Measurements from ENCODE around the gene ADA.

ADA gene

DNA sequence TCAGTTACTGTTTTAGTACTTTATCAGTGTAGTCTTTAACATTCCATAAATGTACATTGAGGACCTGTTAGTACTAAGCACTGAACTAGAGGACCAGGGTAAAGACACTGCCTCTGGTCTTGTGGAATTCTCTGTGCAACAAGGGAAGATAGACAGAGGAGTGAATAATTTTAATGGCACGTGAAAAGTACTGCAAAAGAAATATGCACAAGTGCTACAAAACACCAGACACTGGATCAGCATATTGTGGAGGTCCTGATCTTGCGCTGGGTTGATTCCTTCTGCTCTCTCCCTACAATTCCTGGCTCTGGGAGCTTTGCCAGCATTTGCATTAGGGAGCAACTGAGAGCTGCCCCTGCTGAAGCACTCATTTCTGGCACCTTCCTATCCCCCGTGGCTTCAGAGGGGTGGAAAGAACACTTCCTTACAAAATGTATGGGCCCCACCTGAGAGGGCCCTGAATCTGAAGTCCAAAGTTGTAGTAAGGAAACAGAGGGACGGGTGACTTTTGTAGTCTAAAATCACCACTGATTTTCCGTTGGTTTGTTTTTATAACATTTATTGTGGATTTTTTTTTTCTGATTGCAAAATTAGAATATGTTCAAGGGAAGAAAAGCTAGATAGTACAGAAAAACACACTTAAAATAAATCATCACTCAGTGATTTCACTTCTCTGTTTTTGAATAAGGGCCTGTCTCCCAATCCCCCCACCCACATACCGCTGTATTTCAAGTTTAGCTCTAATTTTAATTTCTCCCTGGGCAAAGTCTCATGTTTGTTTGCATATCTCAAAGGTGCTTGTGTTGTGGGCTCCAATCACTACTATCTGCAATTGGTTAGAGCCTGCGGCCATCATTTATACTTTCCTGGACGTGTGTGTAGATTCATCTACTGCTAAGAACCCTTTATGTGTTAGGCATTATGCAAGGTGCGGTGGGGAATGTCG is 64.2 kb downstream of the ADA start:
- FAIRE-seq (no peak), DNase-seq (ENCODE audit: insufficient read length, low spot score) (no peak)
- TF ChIP-seq POLR2A (IDR thresholded peaks at IDR 0.05; ENCODE audit: low read depth, low read length): no peak

DNA sequence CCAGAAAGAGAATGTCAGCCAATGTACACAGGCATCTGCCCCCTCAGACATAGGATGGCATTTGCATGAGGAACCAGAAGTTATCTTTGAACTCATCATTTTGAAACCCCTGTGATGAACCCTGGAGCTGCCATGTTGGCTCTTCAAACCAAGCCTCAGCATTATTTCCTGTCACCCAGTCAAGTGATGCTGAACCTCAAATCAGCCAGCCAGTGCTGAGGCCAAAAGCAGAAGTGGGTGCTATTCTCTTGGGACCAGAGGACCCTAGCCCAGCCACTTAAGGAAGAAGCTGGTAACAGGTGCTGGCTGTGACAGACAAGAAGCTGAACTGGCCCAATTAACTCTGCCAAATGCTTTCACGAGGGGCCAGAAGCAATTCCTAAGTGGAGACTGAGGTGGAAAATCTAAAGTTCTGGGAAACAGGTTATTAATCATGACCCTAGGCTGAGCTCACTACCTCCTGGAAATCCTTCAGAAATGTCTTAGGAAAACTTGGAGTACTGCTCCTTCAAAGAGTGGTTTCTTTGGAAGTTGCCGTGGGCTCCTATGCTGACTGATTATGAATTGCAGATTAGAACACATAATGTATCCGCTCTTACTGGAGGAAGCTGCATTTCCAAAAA is 65.1 kb downstream of the ADA start:
- TF ChIP-seq POLR2A (IDR thresholded peaks at IDR 0.05; ENCODE audit: low read depth, low read length): no peak
- DNase-seq (ENCODE audit: insufficient read length, low spot score): no peak
- no peak for FAIRE-seq

GRCh38 chr20:44585057-44585963 is 66.2 kb downstream of the ADA start:
- no peak for TF ChIP-seq POLR2A (IDR thresholded peaks at IDR 0.05; ENCODE audit: low read depth, low read length)
- FAIRE-seq: no peak
- no peak for DNase-seq (ENCODE audit: insufficient read length, low spot score)

- DNase-seq (ENCODE audit: insufficient read length, low spot score) (no peak), FAIRE-seq (no peak)
- no peak for TF ChIP-seq POLR2A (IDR thresholded peaks at IDR 0.05; ENCODE audit: low read depth, low read length)
Measured at GRCh38 chr20:44584162-44584561, 67.3 kb downstream of the ADA start.

DNA sequence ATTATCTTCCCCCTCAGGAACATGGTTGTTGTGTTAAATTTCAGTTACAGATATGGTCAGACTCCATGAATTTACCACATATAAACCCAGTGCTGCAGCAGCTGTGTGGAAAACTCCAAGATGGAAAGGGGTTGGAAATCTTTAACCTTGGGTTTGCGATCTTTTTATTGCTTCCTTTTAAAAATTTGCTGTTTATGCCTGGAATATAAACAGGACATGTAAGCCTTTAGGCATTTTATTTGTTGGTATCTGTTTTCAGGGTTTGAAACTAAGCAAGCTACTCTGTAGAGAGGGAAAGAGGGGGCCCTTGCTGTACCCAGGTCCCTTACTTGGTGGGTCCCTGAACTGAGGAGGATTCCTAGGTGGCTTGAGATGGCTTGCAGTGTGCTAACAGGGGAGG is 68.3 kb downstream of the ADA start:
- TF ChIP-seq POLR2A (IDR thresholded peaks at IDR 0.05; ENCODE audit: low read depth, low read length): no peak
- DNase-seq (ENCODE audit: insufficient read length, low spot score) (no peak), FAIRE-seq (no peak)

GRCh38 chr20:44582311-44583025 is 69.0 kb downstream of the ADA start, which contains the start of gene PKIG:
Gene PKIG (plus strand): TSS chr20:44582579. CDS start chr20:44614557, 31,978 bp downstream.
- TF ChIP-seq POLR2A (IDR thresholded peaks at IDR 0.05; ENCODE audit: low read depth, low read length): no peak; the same call in 1 of the 2 replicates
- FAIRE-seq (peak; percentile 53), DNase-seq (ENCODE audit: insufficient read length, low spot score) (no peak)

GRCh38 chr20:44581515-44581914 is 70.0 kb downstream of the ADA start:
- FAIRE-seq (no peak), DNase-seq (ENCODE audit: insufficient read length, low spot score) (no peak)

GRCh38 chr20:44580581-44581268 is 70.8 kb downstream of the ADA start:
- DNase-seq (ENCODE audit: insufficient read length, low spot score) (no peak), FAIRE-seq (no peak)

More at GRCh38 chr20:44581515-44581914, 70.0 kb downstream of the ADA start:
- TF ChIP-seq POLR2A (IDR thresholded peaks at IDR 0.05; ENCODE audit: low read depth, low read length): no peak

GRCh38 chr20:44579313-44580081 is 72.0 kb downstream of the ADA start:
- no peak for FAIRE-seq
- no peak for DNase-seq (ENCODE audit: insufficient read length, low spot score)
- TF ChIP-seq POLR2A (IDR thresholded peaks at IDR 0.05; ENCODE audit: low read depth, low read length): no peak

More at GRCh38 chr20:44580581-44581268, 70.8 kb downstream of the ADA start:
- TF ChIP-seq POLR2A (IDR thresholded peaks at IDR 0.05; ENCODE audit: low read depth, low read length): no peak

DNA sequence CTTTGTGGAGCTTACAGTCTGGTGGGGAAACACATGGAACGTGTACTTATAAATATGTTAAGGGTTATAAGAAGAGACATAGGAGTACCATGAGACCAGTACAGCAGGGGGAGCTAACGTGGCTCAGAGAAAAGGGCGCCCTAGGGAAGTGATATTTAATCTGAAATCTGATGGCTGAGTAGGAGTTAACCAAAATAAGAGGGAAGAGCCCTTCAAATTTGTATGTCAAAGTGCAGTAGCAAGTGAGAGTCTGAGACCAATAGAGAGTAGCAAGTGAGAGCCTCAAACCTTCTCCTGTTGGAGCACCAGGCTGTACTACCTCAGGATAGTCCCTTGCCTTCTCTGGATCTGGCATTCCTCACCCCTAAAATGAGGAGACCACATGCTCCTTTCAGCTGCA is 75.2 kb downstream of the ADA start:
- FAIRE-seq (no peak), DNase-seq (ENCODE audit: insufficient read length, low spot score) (no peak)
- no peak for TF ChIP-seq POLR2A (IDR thresholded peaks at IDR 0.05; ENCODE audit: low read depth, low read length)

DNA sequence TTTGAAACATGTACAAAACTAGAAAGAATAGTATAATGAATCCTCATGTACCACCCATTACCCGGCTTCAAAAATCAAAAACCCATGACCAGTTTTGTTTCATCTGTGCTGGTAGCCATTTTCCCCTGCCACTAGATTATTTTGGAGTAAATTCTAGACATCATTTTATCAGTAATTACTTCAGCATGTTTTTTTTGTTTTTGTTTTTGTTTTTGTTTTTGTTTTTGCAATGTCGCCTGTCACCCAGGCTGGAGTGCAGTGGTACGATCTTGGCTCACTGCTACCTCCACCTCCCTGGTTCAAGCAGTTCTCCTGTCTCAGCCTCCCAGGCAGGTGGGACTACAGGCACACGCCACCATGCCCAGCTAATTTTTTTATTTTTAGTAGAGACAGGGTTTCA is 77.1 kb downstream of the ADA start:
- no peak for TF ChIP-seq POLR2A (IDR thresholded peaks at IDR 0.05; ENCODE audit: low read depth, low read length)
- DNase-seq (ENCODE audit: insufficient read length, low spot score) (no peak), FAIRE-seq (no peak)

- no peak for FAIRE-seq
- TF ChIP-seq POLR2A (IDR thresholded peaks at IDR 0.05; ENCODE audit: low read depth, low read length): no peak
Measured at GRCh38 chr20:44573501-44573869, 78.0 kb downstream of the ADA start.

More at GRCh38 chr20:44573501-44573869, 78.0 kb downstream of the ADA start:
- DNase-seq (ENCODE audit: insufficient read length, low spot score): no peak

Measured in H54 (cell line).